T-helper 17 cell (primary cell): Measurements from ENCODE around the gene RPS6KA4. TPM values are rescaled to one million over a fixed set of nuclear protein-coding genes. Genes with fewer than 3 reads are reported as not detected.
A peak's percentile ranks its signal among the peaks of the same experiment; 100 is the strongest.

ENCODE experiments used
- ATAC-seq: fragments of 150-1000 bp; cut with Tn5 transposase; 2 replicates; pipeline ENCODE4 v1.10.0; 2021; ENCODE audit warnings: mild to moderate bottlenecking, moderate library complexity
- DNase-seq, 3 donors: peaks; one replicate each; pipeline versions ENCODE4 v3.0.0 to v3.0.0-alpha.2; 2020 to 2021
- H3K9me3 ChIP-seq: one replicate; pipeline ENCODE4 v1.7.0; 2013; ENCODE audit warnings: low read length, mild to moderate bottlenecking; ENCODE audit not compliant: control insufficient read depth, poor library complexity, severe bottlenecking
- H3K27ac Mint-ChIP-seq: one replicate; pipeline ENCODE4 v1.8.0; 2022; ENCODE audit warnings: mild to moderate bottlenecking, moderate library complexity, mixed read lengths
- H3K27me3 Mint-ChIP-seq: one replicate; pipeline ENCODE4 v1.8.0; 2022; ENCODE audit warnings: mixed read lengths
- H3K36me3 Mint-ChIP-seq: one replicate; pipeline ENCODE4 v1.8.0; 2022; ENCODE audit warnings: low read depth, mixed read lengths
- H3K4me1 Mint-ChIP-seq: one replicate; pipeline ENCODE4 v1.8.0; 2022; ENCODE audit warnings: mild to moderate bottlenecking, mixed read lengths
- H3K4me3 Mint-ChIP-seq: one replicate; pipeline ENCODE4 v1.8.0; 2022; ENCODE audit warnings: mild to moderate bottlenecking, moderate library complexity, mixed read lengths
- total RNA-seq, 4 donors: library from RNA in 2 of 4; stranded (reverse) in 2 of 4; gene quantifications; one replicate each; pipeline ENCODE4 v1.2.3 and lab custom pipeline; 2022 to 2026

RPS6KA4 gene
- total RNA-seq, 2 donors from 2014 or later: 21.5 to 26.1 TPM

GRCh38 chr11:64348383-64349024, 10.5 kb upstream of the RPS6KA4 start:
- peaks cover 11% of the 10 kb centered on the region for H3K4me1 Mint-ChIP-seq
- no peak overlapping the region for H3K27ac Mint-ChIP-seq
- DNase-seq (no peak), ATAC-seq (no peak)
- H3K4me3 Mint-ChIP-seq: no peak overlapping the region
- H3K27me3 Mint-ChIP-seq: no peaks in the 10 kb centered on the region
- H3K36me3 Mint-ChIP-seq: peaks cover 3% of the 10 kb centered on the region
- H3K9me3 ChIP-seq: no peaks in the 10 kb centered on the region

DNA sequence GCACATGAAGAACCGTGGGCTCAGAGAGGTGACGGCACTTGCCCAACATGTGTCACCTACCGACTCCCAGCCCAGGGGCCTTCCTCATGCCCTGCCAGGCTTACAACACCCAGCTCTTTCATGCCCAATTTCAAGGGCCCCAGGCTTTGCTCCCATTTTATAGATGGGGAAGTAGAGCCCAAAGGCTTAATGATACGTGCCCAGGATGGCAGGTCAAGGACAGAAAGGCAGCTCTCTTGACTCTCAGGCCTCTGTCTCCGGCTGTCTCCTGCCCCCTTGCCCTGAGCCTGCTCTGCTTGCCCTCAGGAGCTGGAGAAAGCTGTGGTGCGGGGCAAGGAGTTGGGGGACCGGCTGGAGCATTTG, 10.0 kb upstream of the RPS6KA4 start:
- Mint-ChIP-seq H3K36me3 (peaks cover 3% of the 10 kb centered on the region), H3K27me3 (no peaks in the 10 kb centered on the region), H3K27ac (no peak overlapping the region), H3K4me3 (no peak overlapping the region), H3K4me1 (peaks cover 11% of the 10 kb centered on the region)
- ATAC-seq (no peak), DNase-seq (no peak)
- no peaks in the 10 kb centered on the region for H3K9me3 ChIP-seq

GRCh38 chr11:64349404-64349803, 9.6 kb upstream of the RPS6KA4 start:
- no peaks in the 10 kb centered on the region for H3K9me3 ChIP-seq
- DNase-seq (no peak), ATAC-seq (no peak)
- Mint-ChIP-seq H3K27ac (no peak overlapping the region), H3K4me3 (no peak overlapping the region), H3K36me3 (peaks cover 3% of the 10 kb centered on the region), H3K27me3 (no peaks in the 10 kb centered on the region), H3K4me1 (peaks cover 11% of the 10 kb centered on the region)

GRCh38 chr11:64351136-64351631, 7.8 kb upstream of the RPS6KA4 start:
- H3K36me3 Mint-ChIP-seq: no peaks in the 10 kb centered on the region

GRCh38 chr11:64352099-64352994, 6.6 kb upstream of the RPS6KA4 start:
- ATAC-seq: no peak
- H3K27me3 Mint-ChIP-seq: no peaks in the 10 kb centered on the region
- no peak overlapping the region for H3K4me3 Mint-ChIP-seq
- no peaks in the 10 kb centered on the region for H3K9me3 ChIP-seq
- no peak for DNase-seq
- peaks cover 9% of the 10 kb centered on the region for H3K4me1 Mint-ChIP-seq
- H3K36me3 Mint-ChIP-seq: peaks cover 3% of the 10 kb centered on the region
- H3K27ac Mint-ChIP-seq: no peak overlapping the region

More at GRCh38 chr11:64351136-64351631, 7.8 kb upstream of the RPS6KA4 start:
- H3K4me3 Mint-ChIP-seq: no peak overlapping the region
- no peak for DNase-seq
- no peaks in the 10 kb centered on the region for H3K9me3 ChIP-seq
- ATAC-seq: peak; percentile 14
- no peaks in the 10 kb centered on the region for H3K27me3 Mint-ChIP-seq
- H3K4me1 Mint-ChIP-seq: peaks cover 6% of the 10 kb centered on the region
- no peak overlapping the region for H3K27ac Mint-ChIP-seq

- no peak for ATAC-seq
- H3K9me3 ChIP-seq: no peaks in the 10 kb centered on the region
- DNase-seq: no peak
- no peak overlapping the region for H3K27ac Mint-ChIP-seq
- peaks cover 14% of the 10 kb centered on the region for H3K4me1 Mint-ChIP-seq
- peaks cover 3% of the 10 kb centered on the region for H3K36me3 Mint-ChIP-seq
- no peak overlapping the region for H3K4me3 Mint-ChIP-seq
- no peaks in the 10 kb centered on the region for H3K27me3 Mint-ChIP-seq
Observed at GRCh38 chr11:64352995-64353714, 5.8 kb upstream of the RPS6KA4 start.

- Mint-ChIP-seq H3K36me3 (peaks cover 3% of the 10 kb centered on the region), H3K4me3 (no peak overlapping the region), H3K27me3 (no peaks in the 10 kb centered on the region), H3K27ac (no peak overlapping the region), H3K4me1 (peaks cover 14% of the 10 kb centered on the region)
- H3K9me3 ChIP-seq: no peaks in the 10 kb centered on the region
- DNase-seq: no peak
- ATAC-seq: no peak
Observed at GRCh38 chr11:64353715-64354506, 5.1 kb upstream of the RPS6KA4 start.

GRCh38 chr11:64355078-64355940, 3.7 kb upstream of the RPS6KA4 start:
- Mint-ChIP-seq H3K27ac (no peak overlapping the region), H3K36me3 (peaks cover 3% of the 10 kb centered on the region), H3K4me1 (peaks cover 23% of the 10 kb centered on the region), H3K27me3 (no peaks in the 10 kb centered on the region), H3K4me3 (no peak overlapping the region)
- no peak for DNase-seq
- peak; percentile 14 for ATAC-seq
- H3K9me3 ChIP-seq: no peaks in the 10 kb centered on the region

DNA sequence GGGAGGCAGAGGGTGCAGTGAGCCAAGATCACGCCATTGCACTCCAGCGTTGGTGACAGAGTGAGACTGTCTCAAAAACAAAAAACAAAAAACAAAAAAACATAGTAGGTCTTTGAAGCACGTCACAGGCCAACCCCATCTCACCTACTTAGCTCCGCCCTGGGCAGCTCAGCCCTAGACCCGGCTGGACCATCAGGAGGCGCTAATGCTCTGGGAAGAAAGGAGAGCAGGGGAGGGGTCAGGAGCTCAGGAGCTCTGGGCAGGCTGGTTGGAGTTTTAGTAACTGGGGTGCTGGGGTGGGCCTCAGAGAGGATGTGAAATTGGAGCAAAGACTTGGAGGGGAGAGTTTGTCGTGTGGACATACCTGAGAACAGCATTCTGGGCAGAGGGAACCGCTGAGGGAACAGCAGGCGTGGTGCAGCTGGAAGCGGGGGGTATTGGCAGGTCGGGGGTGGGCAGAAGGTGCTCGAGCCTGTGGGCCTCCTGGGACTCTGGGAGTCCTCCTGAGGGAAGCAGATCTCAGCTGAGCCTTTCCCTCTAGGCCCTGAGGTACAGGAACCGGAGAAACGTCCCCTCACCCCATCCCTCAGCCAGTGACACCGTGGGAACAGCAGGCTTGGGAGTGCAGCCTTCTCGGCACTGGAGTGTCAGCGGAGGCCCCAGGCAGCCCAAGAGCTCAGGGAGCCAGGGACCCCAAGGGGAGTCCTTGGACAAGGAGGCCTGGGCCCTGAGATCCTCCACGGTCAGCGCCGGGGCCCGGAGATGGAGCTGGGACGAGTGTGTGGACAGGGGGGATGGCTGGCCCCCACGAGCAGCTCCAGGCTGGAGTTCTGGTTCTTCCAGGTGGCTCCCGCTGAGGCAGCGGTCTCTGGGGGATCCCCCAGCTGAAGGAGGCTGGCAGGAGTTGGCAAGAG, 2.2 kb upstream of the RPS6KA4 start:
- DNase-seq: no peak
- H3K4me1 Mint-ChIP-seq: peaks cover 20% of the 10 kb centered on the region
- peak; percentile 14 for ATAC-seq
- H3K4me3 Mint-ChIP-seq: peak overlapping the region; percentile 25
- peaks cover 3% of the 10 kb centered on the region for H3K36me3 Mint-ChIP-seq
- peak overlapping the region; percentile 71 for H3K27ac Mint-ChIP-seq
- H3K27me3 Mint-ChIP-seq: no peaks in the 10 kb centered on the region
- no peaks in the 10 kb centered on the region for H3K9me3 ChIP-seq

DNA sequence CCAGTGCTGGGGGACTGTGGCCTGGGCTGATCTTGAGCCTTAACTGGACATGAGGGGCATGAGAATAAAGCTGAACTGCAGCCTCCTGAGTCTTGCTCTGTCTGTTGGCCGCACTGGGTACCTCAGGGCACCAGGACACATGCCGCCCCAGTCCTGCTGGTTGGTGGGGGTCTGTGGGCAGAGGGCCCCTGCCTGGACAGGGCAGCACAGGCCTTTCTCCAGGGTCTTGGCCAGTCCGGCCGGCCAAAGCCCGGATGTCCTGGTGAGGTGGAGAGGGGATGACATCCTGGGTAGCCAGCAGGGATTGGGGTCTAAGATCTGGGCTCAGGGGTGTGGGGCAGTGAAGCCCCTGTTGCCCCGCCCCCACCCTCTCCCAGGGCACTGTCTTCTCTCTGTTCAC, 1.5 kb upstream of the RPS6KA4 start:
- Mint-ChIP-seq H3K4me3 (peak overlapping the region; percentile 85), H3K4me1 (peaks cover 20% of the 10 kb centered on the region), H3K27me3 (no peaks in the 10 kb centered on the region), H3K27ac (peak overlapping the region; percentile 54), H3K36me3 (peaks cover 3% of the 10 kb centered on the region)
- no peaks in the 10 kb centered on the region for H3K9me3 ChIP-seq
- ATAC-seq (no peak), DNase-seq (no peak)

DNA sequence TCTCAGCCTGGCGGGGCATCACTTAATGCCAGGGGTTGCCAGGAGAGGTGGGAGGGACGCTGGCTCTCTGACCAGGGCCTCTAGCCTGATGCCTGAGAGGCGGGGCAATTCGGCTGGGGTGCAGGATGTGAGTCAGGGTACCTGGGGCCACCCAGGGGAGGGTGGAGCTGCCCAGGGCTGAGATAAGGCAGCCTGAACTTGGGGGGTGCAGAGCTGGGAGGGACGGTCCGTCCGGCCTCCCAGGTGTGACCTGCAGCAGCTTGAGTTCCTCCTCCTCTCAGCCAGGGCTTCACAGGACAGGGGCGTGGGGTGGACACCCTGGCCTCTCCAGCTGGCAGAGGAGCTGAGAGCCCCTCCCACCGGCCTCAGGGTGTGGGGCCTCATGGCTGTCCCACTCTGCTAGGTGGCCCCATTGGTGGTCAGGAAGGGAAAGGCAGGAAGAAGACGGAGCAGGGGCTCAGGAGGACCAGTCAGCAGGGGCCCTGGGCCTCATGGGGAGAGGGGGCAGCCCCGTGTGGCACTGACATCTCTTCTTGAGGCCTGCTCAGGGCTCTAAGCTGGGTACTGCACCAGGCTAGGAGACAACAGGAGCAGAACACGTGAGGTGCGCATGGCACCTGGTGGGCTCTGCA, 942 bp upstream of the RPS6KA4 start:
- no peak for DNase-seq
- H3K9me3 ChIP-seq: no peaks in the 10 kb centered on the region
- Mint-ChIP-seq H3K36me3 (peaks cover 3% of the 10 kb centered on the region), H3K27ac (peak overlapping the region; percentile 54), H3K4me3 (peak overlapping the region; percentile 85), H3K27me3 (no peaks in the 10 kb centered on the region), H3K4me1 (peaks cover 20% of the 10 kb centered on the region)
- no peak for ATAC-seq
